ENCODE data around the gene TMEM178B.

DNA sequence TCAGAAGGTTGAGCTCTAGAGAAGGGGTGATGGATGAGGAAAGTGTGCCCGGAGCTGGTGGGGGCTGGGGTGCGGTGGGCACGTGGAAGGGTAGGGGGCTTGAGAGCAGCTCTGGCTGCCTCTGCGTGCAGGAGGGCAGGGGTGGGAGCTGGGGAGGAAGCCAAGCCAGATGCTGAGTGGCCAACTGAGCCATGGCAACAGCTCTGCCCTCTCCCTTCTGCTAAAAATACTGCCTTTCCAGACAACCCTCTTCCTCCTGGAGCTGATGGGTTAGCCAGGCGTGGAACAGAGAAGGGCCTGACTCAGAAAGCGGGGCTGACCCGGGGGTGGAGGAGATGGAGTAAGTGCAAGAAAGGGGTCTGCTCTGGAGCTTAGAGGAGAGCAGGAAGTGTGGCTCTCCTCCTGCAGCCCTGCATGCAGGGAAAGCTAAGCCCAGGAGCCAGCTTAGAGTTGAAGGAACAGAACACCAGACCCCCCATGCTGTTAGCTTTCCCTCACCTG, 362.8 kb downstream of the TMEM178B start:
- TF ChIP-seq CTCF (IDR thresholded peaks at IDR 0.05) (no peak), POLR2A (IDR thresholded peaks at IDR 0.05) (no peak)

Measured in right lobe of liver (tissue), 4 donors.